Skeletal muscle tissue (tissue), 4 donors: ENCODE data around the gene CCDC92. TPM values are rescaled to one million over a fixed set of nuclear protein-coding genes. Genes with fewer than 3 reads are reported as not detected.

Experiments used
- H3K27ac ChIP-seq: one replicate; pipeline ENCODE4 v1.7.0; 2013; ENCODE audit warnings: mild to moderate bottlenecking, low read depth, low read length, inconsistent platforms
- H3K27me3 ChIP-seq, 3 donors: one replicate each; pipeline ENCODE4 v1.7.0; 2013; ENCODE audit warnings: low read length in 3 of 3; ENCODE audit not compliant: control insufficient read depth in 3 of 3, insufficient read depth in 3 of 3
- H3K36me3 ChIP-seq, 3 donors: one replicate each; pipeline ENCODE4 v1.7.0; 2013; ENCODE audit warnings: low read length in 3 of 3; ENCODE audit not compliant: control insufficient read depth in 3 of 3, insufficient read depth in 3 of 3
- H3K4me1 ChIP-seq, 3 donors: one replicate each; pipeline ENCODE4 v1.7.0; 2013; ENCODE audit warnings: low read length in 3 of 3, mild to moderate bottlenecking in 3 of 3; ENCODE audit not compliant: control insufficient read depth in 3 of 3, insufficient read depth in 3 of 3
- H3K4me3 ChIP-seq, 3 donors: one replicate each; pipeline ENCODE4 v1.7.0; 2013; ENCODE audit warnings: low read length in 3 of 3
- H3K9ac ChIP-seq, 3 donors: one replicate each; pipeline ENCODE4 v1.7.0; 2013; ENCODE audit warnings: low read length in 3 of 3, mild to moderate bottlenecking in 3 of 3, moderate library complexity in 2 of 3, low read depth in 1 of 3
- H3K9me3 ChIP-seq, 3 donors: one replicate each; pipeline ENCODE4 v1.7.0; 2013; ENCODE audit warnings: low read length in 3 of 3; ENCODE audit not compliant: control insufficient read depth in 3 of 3
- total RNA-seq: library from RNA; depleted of rRNA; stranded (reverse); fragments of >200 nt; gene quantifications from one replicate; pipeline ENCODE4 v1.2.3, GENCODE V29; 2014
- donor health status: Osteomylitis.

The CCDC92 gene
- total RNA-seq, 1 donor from 2014 or later: 2.6 TPM

DNA sequence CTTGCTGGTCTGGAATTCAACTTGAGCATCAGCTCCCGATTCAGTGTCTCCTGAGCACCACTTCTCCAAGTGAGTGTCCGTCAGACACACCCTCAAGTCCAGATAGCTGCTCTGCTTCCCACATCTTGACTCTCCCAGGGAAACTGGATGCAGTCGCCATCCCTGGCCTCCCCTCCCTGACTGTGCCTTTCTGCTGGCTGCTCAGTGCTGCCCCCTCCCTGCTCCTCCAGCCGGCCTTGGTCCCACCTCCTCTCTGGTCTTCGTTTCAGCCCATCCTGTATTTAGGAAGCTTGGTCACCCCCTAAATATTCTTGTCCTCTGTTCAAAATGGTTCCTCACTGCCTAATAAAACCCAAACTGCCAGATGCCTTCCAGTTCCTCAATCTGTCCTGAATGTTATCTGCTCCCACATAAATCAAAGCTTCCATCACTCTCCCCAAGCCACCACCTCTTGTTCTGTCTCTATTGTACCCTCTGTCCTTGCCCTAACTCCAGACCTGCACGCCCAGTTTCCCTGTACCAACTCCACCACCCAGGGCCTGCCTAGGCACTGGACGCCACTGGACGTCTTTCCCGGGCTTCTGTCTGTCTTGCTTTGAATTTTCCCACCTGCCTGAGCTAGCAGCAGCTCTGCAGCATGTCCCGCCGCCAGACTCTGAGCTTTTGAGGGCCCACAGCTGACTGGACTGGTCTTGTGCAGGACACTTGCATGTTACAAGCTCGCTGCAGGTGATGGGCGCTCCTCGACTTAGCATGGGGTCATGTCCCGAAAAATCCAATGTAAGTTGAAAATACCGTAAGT is 33.8 kb downstream of the CCDC92 start:
- peaks cover 47 to 53% (median 48%) of the 10 kb centered on the region in 3 donors for H3K36me3 ChIP-seq
- H3K9ac ChIP-seq: no peak overlapping the region
- H3K27ac ChIP-seq: no peak overlapping the region
- no peaks in the 10 kb centered on the region for H3K27me3 ChIP-seq
- no peak overlapping the region for H3K4me3 ChIP-seq
- H3K9me3 ChIP-seq: peaks cover 0 to 2% (median 0%) of the 10 kb centered on the region in 3 donors
- H3K4me1 ChIP-seq: no peaks in the 10 kb centered on the region

DNA sequence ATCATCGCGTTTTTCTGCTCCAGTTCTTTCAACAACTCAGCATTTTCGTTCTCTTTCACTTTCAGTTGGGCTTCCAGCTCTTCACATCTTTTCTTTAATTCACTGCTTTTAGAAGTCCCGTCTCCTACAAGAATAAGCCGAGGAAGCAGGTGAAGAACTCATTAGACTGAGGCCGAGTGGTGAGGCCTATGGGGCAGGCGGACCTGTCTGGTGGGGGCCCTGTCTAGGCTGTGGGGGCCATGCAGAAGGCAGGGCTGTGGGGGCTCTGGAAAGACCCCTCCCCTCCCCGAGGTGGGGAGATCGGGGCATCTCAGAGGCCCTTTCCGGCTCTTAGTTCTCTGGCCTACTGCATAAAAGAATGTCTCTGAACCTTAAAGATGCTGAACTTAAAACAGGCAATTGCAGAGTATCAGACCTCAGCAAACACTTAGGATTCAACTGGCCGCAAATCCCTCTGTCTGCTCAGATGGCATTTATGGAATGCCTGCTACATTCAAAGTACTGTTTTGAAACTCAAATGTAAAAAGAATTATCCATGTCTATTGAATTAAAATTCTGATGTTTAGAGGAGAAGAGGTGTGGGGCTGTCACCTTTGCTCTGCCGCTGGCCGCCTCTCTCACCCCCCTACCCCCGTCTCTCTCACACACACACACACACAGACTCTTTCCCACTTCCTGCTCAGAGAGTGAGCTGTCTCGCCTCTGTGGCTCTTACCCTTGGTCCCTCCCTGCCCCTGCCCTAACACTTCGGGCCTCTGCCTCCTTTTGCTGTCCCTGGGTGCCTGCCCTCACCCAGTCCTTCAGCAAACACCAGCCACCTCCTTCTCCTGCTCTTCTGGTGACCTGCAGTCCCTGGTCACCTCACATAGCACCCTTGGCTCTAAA is 34.7 kb downstream of the CCDC92 start:
- no peaks in the 10 kb centered on the region for H3K27me3 ChIP-seq
- peaks cover 41 to 48% (median 42%) of the 10 kb centered on the region in 3 donors for H3K36me3 ChIP-seq
- H3K9ac ChIP-seq: no peak overlapping the region
- H3K9me3 ChIP-seq: peaks cover 0 to 2% (median 0%) of the 10 kb centered on the region in 3 donors
- no peak overlapping the region for H3K4me3 ChIP-seq
- H3K4me1 ChIP-seq: no peaks in the 10 kb centered on the region
- no peak overlapping the region for H3K27ac ChIP-seq

DNA sequence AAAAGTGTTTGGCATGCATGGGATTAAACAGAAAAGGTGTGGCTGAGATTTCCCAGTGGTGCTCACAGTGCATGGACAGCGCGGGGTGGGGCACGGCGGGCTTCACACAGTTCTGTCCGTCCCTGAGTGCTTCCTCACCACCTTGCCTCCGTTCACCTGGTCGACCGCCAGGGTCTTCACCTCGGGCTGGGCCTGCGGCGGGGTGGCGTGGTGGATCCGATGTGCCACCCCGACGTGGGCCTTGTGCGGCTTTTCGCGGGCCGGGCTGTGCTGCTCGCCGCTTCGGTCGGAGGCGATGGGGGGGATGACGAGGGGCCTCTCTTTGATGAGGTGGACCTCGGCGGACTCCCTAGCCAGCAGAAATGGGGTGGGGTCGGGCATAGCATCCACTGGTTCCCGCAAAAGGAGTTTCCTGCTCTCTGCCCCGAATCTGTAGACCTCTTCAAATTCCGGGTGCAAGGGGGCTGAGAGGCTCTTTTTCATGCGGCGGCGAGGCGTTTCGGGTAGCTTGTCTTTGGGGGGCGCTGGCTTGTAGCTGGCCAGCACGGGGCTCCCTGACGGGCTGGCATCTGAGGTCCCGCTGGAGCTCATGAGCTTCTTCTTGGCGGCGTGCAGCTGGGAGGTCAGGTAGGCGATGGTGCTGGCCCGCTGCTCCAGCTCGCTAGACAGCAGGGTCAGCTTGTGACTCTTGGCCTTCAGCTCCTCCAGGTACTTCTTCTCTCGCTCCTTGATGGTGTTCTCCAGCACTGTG is 35.5 kb downstream of the CCDC92 start:
- no peaks in the 10 kb centered on the region for H3K4me1 ChIP-seq

DNA sequence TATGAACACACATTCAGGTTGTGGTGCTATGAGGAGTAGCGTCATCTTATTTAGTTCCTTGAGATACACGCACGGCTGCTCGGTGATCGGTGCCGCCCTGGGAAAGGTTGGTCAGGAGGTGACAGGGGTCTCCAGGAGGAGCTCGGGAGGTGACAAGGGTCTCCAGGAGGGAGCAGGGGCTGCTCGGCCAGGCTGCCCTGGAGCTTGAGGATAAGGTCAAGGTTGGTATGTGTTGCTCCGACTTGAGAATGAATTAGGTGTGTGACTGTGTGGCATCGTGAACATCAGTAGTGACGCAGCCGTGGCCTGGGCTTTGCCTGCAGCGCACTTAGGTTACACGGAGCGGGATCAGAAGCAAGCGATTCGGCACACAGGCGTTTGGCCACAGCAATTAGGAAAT is 36.2 kb downstream of the CCDC92 start:
- peaks cover 0 to 2% (median 0%) of the 10 kb centered on the region in 3 donors for H3K27me3 ChIP-seq
- H3K4me3 ChIP-seq: no peak overlapping the region
- peak overlapping the region in 1 of 3 donors; percentile 6 for H3K9ac ChIP-seq
- H3K27ac ChIP-seq: no peak overlapping the region
- peaks cover 27 to 38% (median 27%) of the 10 kb centered on the region in 3 donors for H3K36me3 ChIP-seq
- no peaks in the 10 kb centered on the region for H3K4me1 ChIP-seq
- H3K9me3 ChIP-seq: no peaks in the 10 kb centered on the region

More for the DNA sequence above, 35.5 kb downstream of the CCDC92 start:
- H3K4me3 ChIP-seq: no peak overlapping the region
- H3K9me3 ChIP-seq: peaks cover 0 to 2% (median 0%) of the 10 kb centered on the region in 3 donors
- peaks cover 33 to 44% (median 34%) of the 10 kb centered on the region in 3 donors for H3K36me3 ChIP-seq
- no peak overlapping the region for H3K27ac ChIP-seq
- no peaks in the 10 kb centered on the region for H3K27me3 ChIP-seq
- H3K9ac ChIP-seq: no peak overlapping the region

DNA sequence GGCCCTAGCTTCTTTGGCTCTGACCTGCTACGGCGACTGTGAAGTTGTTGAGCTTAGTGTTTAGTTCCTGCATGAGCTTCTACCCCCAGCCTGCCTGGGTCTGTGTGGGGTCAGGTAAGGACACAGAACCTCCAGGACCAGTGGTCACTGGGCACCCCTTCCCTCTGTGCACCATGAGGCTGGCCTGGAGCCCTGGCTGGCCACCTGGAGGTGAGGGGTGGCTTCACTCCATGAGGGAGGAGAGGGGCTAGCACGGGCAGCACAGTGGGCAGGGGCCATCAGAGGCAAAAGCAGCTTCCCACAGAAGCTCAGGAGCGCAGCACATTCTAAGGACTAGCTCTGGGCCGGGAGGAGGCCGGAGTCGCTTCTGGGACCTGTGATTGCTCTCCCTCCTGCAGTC is 36.7 kb downstream of the CCDC92 start:
- Histone ChIP-seq H3K9me3 (no peaks in the 10 kb centered on the region), H3K27me3 (peaks cover 0 to 6% (median 0%) of the 10 kb centered on the region in 3 donors), H3K9ac (peak overlapping the region in 1 of 3 donors; percentile 6), H3K27ac (no peak overlapping the region), H3K4me3 (no peak overlapping the region), H3K4me1 (no peaks in the 10 kb centered on the region), H3K36me3 (peaks cover 21 to 34% (median 25%) of the 10 kb centered on the region in 3 donors)

DNA sequence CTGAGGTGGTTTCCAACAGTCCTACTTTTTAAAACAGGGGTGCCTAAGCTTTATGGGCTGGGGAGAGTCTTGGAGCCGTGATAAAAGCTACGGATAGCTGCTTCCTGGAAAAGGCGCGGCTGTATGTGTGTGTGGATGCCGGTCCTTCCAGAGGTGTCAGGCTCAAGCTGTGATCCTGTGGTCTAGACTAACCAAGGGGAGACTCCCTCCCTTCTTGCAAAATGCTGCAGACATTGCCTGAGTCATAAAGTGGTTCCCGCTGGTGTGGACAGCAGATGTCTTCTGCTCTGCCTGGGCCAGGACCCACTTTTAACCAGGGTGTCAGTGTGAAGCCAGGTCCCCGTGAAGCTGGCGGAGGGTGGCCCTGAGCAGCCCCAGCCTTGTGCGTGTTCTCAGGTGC is 37.8 kb downstream of the CCDC92 start:
- no peak overlapping the region for H3K4me3 ChIP-seq
- H3K27me3 ChIP-seq: peaks cover 0 to 6% (median 1%) of the 10 kb centered on the region in 3 donors
- no peak overlapping the region for H3K27ac ChIP-seq
- peaks cover 15 to 27% (median 19%) of the 10 kb centered on the region in 3 donors for H3K36me3 ChIP-seq
- H3K4me1 ChIP-seq: no peaks in the 10 kb centered on the region
- no peak overlapping the region for H3K9ac ChIP-seq
- H3K9me3 ChIP-seq: no peaks in the 10 kb centered on the region

DNA sequence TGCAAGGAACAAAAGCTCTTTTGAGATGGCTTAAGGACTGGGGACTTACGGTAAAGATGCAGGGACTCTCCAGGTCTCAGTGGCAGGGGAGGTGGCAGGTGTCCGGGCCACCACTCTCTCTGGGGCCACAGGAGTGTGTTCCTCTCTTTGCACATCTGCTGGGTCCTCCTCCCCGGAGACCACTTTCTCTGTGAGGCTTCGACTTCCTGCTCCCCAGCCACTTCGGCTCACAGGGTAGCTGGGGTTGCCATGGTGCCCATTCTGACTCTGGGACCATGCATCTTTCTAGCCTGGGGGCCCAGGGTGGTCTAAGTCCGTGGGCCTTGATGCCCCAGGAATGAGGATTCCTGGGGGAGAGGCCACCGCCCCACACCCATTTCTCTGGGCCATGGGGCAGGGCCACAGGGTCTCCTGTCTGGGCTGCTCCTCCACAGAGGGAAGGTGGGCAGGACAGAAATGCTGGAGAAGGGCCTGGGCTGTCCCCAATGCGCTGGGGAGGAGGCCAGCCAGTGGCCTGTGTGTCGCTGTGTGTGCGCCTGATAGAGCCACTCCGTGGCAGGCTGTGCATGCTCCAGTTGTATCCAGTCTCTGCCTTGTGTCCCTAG is 38.5 kb downstream of the CCDC92 start:
- Histone ChIP-seq H3K9me3 (no peaks in the 10 kb centered on the region), H3K4me1 (no peaks in the 10 kb centered on the region), H3K27me3 (peaks cover 0 to 10% (median 3%) of the 10 kb centered on the region in 3 donors), H3K4me3 (no peak overlapping the region), H3K36me3 (peaks cover 12 to 21% (median 15%) of the 10 kb centered on the region in 3 donors), H3K9ac (no peak overlapping the region), H3K27ac (no peak overlapping the region)

DNA sequence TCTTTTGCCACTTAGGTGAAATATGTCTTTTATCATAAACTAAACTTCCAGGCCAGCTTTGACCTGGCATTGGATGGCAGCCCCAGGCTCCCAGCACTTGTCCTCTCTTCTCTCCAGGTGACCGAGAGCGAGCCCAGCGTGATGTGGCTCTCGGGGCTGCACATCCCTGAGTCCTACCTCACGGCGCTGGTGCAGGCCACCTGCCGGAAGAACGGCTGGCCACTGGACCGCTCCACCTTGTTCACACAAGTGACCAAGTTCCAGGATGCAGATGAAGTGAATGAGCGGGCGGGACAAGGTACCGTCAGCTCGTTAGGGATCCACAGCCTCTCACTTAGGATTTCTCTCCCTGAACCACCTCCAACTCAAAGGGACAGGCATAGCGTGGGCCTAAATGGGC is 39.4 kb downstream of the CCDC92 start:
- Histone ChIP-seq H3K9me3 (no peaks in the 10 kb centered on the region), H3K27me3 (peaks cover 0 to 13% (median 3%) of the 10 kb centered on the region in 3 donors), H3K4me1 (no peaks in the 10 kb centered on the region), H3K27ac (no peak overlapping the region), H3K9ac (no peak overlapping the region), H3K36me3 (peaks cover 12 to 15% (median 15%) of the 10 kb centered on the region in 3 donors), H3K4me3 (no peak overlapping the region)

DNA sequence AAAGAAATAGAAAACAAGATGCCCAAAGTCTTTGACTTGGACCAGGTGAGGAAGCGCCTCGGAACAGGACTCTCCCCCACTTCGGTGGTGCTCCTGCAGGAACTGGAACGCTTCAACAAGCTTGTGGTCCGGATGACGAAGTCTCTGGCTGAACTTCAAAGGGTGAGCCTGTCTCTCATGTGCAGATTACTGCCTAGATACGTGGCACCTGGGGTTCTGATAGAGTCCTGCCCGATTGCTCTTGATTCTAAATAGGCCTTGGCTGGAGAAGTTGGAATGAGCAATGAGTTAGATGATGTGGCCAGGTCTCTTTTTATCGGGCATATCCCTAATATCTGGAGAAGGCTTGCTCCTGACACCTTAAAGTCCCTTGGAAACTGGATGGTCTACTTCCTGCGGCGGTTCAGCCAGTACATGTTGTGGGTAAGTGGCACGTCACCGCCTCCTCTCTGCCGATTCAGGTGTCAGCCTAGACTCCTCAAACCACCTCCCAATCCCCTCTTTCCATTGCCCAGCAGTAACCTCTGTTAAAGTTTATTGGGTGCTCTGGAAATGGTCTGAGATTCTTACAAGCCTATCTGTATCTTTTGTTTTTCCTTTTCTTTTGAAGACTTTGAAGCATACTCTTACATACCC is 40.8 kb downstream of the CCDC92 start:
- no peaks in the 10 kb centered on the region for H3K4me1 ChIP-seq
- H3K9me3 ChIP-seq: no peaks in the 10 kb centered on the region
- no peak overlapping the region for H3K4me3 ChIP-seq
- H3K36me3 ChIP-seq: peaks cover 6 to 12% (median 10%) of the 10 kb centered on the region in 3 donors
- H3K27me3 ChIP-seq: peaks cover 0 to 21% (median 5%) of the 10 kb centered on the region in 3 donors
- no peak overlapping the region for H3K27ac ChIP-seq
- H3K9ac ChIP-seq: no peak overlapping the region
